ENCODE data around the gene SLC25A39. TPM values are rescaled to one million over a fixed set of nuclear protein-coding genes. Genes with fewer than 3 reads are reported as not detected.
A peak's percentile ranks its signal among the peaks of the same experiment; 100 is the strongest.

The SLC25A39 gene
- total and polyA plus RNA-seq, 2 of the 13 experiments (the other 11 are each of a cell fraction or from before 2014, with no cell fraction given): 144 to 151 TPM

- TF ChIP-seq MAX (IDR thresholded peaks at IDR 0.05): no peak
- no peak for TF ChIP-seq ZNF770 (CRISPR knock-in tag; IDR thresholded peaks at IDR 0.05)
- TF ChIP-seq CHCHD3 (CRISPR knock-in tag; IDR thresholded peaks at IDR 0.05): no peak
- no peak for TF ChIP-seq MXI1 (IDR thresholded peaks at IDR 0.05; ENCODE audit: borderline replicate concordance, low read depth, low read length)
- TF ChIP-seq MED1 (CRISPR knock-in tag; IDR thresholded peaks at IDR 0.05): no peak
- no peak for TF ChIP-seq ZNF251 (CRISPR knock-in tag; IDR thresholded peaks at IDR 0.05)
- no peak for TF ChIP-seq SSRP1 (CRISPR knock-in tag; IDR thresholded peaks at IDR 0.05)
- no peak for TF ChIP-seq MYPOP (CRISPR knock-in tag; IDR thresholded peaks at IDR 0.05)
- no peak for TF ChIP-seq CHD4 (IDR thresholded peaks at IDR 0.05; ENCODE audit: borderline replicate concordance, low read length)
- TF ChIP-seq PRDM4 (CRISPR knock-in tag; IDR thresholded peaks at IDR 0.05; ENCODE audit: borderline replicate concordance): no peak
- TF ChIP-seq JARID2 (CRISPR knock-in tag; IDR thresholded peaks at IDR 0.05; ENCODE audit: insufficient replicate concordance): no peak
- no peak for TF ChIP-seq ATF1 (CRISPR knock-in tag; IDR thresholded peaks at IDR 0.05)
- no peak for TF ChIP-seq ZNF629 (CRISPR knock-in tag; conservative IDR thresholded peaks at IDR 0.05)
- TF ChIP-seq IRF1 (CRISPR knock-in tag; IDR thresholded peaks at IDR 0.05; ENCODE audit: low read depth): no peak
- 0 out of 2 replicates have a peak, but pooled peaks have one; percentile 10 for TF ChIP-seq CTCF (CRISPR knock-in tag; IDR thresholded peaks at IDR 0.05)
- TF ChIP-seq CSRNP2 (CRISPR knock-in tag; conservative IDR thresholded peaks at IDR 0.05; ENCODE audit: low read depth): no peak
- no peak for TF ChIP-seq MTA1 (CRISPR knock-in tag; IDR thresholded peaks at IDR 0.05; ENCODE audit: borderline replicate concordance)
- no peak for TF ChIP-seq EHMT2 (IDR thresholded peaks at IDR 0.05; ENCODE audit: borderline replicate concordance, low read depth, low read length)
These were observed 8.6 kb downstream of the SLC25A39 start (continued) for GRCh38 chr17:44315760-44316731.
